Tibial artery (tissue), 4 donors: ENCODE data around the gene ARPC5L.

ENCODE experiments used
- DNase-seq, 2 donors: peaks; one replicate each; pipeline ENCODE4 v3.0.0-alpha.2; 2019
- H3K27ac ChIP-seq, 2 donors: fragments of 200-600 bp; sonication (generic) in 1 of 2; 1 replicate in 1 of 2; 2 replicates in 1 of 2; pipeline ENCODE4 v1.5.1; 2018 to 2019; ENCODE audit warnings: mild to moderate bottlenecking in 1 of 2
- H3K27me3 ChIP-seq, 2 donors: fragments of 200-600 bp; sonication (generic) in 1 of 2; one replicate each; pipeline versions ENCODE4 v1.5.1 to v1.6.0; 2016 to 2019
- H3K36me3 ChIP-seq, 3 donors: fragments of 200-600 bp; sonication (generic) in 2 of 3; one replicate each; pipeline ENCODE4 v1.5.1; 2016 to 2019; ENCODE audit warnings: mild to moderate bottlenecking in 2 of 3
- H3K4me1 ChIP-seq, 4 donors: fragments of 200-600 bp; sonication (generic) in 2 of 4; 1 replicate in 3 of 4; 2 replicates in 1 of 4; pipeline ENCODE4 v1.5.1; 2016 to 2019
- H3K4me3 ChIP-seq, 2 donors: fragments of 200-600 bp; sonication (generic) in 1 of 2; 1 replicate in 1 of 2; 2 replicates in 1 of 2; pipeline ENCODE4 v1.5.1; 2018 to 2019; ENCODE audit warnings: mild to moderate bottlenecking in 2 of 2
- H3K9me3 ChIP-seq, 3 donors: fragments of 200-600 bp; sonication (generic) in 1 of 3; one replicate each; pipeline ENCODE4 v1.5.1; 2016 to 2019
- intact Hi-C: fragments of 100-400 bp; cut with DNase I; formaldehyde crosslinking; loops from one replicate; pipeline ENCODE4 v1.15.0; 2023; ENCODE audit warnings: low total_unique reads
- TF ChIP-seq, protein P1 (sequence below), 2 experiments: fragments of 200-600 bp in 1 of 2; fragments of 450-650 bp in 1 of 2; IDR thresholded peaks; one replicate each; pipeline ENCODE4 v1.5.1; 2017 to 2019; ENCODE audit warnings: antibody characterized with exemption in 2 of 2, mild to moderate bottlenecking in 1 of 2, moderate library complexity in 1 of 2

Gene ARPC5L

DNA sequence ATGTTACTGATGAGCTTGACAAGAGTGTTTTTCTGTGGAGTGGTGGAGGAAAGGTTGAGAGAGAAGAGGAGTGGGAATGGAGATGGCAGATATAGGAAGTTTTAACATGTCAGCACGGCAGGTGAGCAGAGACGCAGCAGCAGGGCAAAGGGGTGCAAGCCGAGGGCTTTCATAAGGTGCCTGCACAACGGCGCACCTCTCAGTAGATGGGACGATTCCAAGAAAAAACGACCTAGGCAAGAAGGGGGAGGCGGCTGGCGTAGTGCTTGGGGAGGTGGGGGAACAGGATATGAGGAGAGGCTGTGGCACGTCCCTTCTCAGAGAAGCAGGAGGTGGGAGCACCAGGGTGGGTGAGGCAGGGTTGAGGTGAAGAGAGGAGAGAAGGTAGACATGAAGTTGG, 24.5 kb downstream of the ARPC5L start:
- Histone ChIP-seq H3K27me3 (no peaks in the 10 kb centered on the region), H3K9me3 (no peaks in the 10 kb centered on the region), H3K27ac (no peak overlapping the region), H3K4me3 (no peak overlapping the region), H3K36me3 (peaks cover 48 to 99% (median 87%) of the 10 kb centered on the region in 3 donors), H3K4me1 (no peaks in the 10 kb centered on the region)
- TF ChIP-seq, protein P1, sequence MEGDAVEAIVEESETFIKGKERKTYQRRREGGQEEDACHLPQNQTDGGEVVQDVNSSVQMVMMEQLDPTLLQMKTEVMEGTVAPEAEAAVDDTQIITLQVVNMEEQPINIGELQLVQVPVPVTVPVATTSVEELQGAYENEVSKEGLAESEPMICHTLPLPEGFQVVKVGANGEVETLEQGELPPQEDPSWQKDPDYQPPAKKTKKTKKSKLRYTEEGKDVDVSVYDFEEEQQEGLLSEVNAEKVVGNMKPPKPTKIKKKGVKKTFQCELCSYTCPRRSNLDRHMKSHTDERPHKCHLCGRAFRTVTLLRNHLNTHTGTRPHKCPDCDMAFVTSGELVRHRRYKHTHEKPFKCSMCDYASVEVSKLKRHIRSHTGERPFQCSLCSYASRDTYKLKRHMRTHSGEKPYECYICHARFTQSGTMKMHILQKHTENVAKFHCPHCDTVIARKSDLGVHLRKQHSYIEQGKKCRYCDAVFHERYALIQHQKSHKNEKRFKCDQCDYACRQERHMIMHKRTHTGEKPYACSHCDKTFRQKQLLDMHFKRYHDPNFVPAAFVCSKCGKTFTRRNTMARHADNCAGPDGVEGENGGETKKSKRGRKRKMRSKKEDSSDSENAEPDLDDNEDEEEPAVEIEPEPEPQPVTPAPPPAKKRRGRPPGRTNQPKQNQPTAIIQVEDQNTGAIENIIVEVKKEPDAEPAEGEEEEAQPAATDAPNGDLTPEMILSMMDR (IDR thresholded peaks at IDR 0.05): no peak
- intact Hi-C loops: no loop called here
- DNase-seq: no peak

DNA sequence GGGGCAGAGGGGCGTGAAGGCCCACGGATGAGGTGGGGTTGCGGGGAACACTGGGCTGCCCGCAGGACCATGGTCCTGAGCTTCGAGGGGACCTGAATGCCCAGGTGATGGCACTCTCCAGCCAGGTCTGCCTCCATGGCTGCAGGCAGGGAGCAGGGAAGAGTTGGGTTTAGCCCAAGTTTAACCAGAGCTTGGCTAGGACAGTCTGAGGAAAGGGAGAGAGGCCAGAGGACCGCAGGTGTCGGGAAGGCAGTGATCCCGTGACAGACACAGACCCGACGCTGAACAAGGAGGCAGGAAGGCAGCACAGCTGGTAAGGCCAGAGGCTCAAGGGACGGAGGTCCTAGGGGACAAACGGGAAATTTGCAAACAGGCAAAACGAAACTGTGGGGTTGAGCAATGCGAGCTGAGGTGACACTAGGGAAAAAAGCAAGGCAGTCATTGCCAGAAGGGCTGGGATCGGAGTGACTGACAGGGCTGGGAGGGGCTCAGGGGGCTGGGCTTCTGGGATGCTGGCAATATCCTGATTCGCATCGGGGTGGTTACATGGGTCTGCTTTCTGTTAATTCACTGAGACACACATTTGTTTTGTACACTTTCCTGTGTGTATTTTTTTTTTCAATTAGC, 25.0 kb downstream of the ARPC5L start:
- intact Hi-C loops: no loop called here
- H3K9me3 ChIP-seq: no peaks in the 10 kb centered on the region
- no peaks in the 10 kb centered on the region for H3K4me1 ChIP-seq
- no peak for DNase-seq
- TF ChIP-seq, protein P1 (IDR thresholded peaks at IDR 0.05): no peak
- H3K27ac ChIP-seq: no peak overlapping the region
- no peak overlapping the region for H3K4me3 ChIP-seq
- no peaks in the 10 kb centered on the region for H3K27me3 ChIP-seq
- H3K36me3 ChIP-seq: peaks cover 47 to 97% (median 87%) of the 10 kb centered on the region in 3 donors

DNA sequence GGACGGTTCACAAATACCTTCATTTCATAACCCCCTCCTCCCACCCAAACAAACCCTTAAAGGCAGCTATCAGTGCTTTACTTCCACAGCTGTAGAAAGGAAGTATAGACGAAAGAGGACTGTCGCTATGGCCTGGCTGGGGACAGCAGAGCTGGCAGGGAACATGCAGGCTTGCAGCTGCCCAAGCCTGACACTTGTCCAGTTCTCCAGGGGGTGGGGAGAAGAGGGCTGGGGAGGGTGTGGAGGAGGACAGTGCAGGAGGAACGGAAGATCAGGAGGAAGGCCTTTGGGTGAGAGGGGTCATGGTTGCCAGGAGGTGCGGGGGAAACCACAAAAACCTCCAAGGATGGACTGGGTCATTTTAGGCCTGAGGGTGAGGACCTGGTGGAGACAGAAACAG, 25.9 kb downstream of the ARPC5L start:
- H3K9me3 ChIP-seq: no peaks in the 10 kb centered on the region
- no peak for DNase-seq
- peaks cover 47 to 97% (median 87%) of the 10 kb centered on the region in 3 donors for H3K36me3 ChIP-seq
- no peaks in the 10 kb centered on the region for H3K4me1 ChIP-seq
- H3K4me3 ChIP-seq: no peak overlapping the region
- TF ChIP-seq, protein P1 (IDR thresholded peaks at IDR 0.05): no peak
- intact Hi-C loops: no loop called here
- no peaks in the 10 kb centered on the region for H3K27me3 ChIP-seq
- H3K27ac ChIP-seq: no peak overlapping the region

DNA sequence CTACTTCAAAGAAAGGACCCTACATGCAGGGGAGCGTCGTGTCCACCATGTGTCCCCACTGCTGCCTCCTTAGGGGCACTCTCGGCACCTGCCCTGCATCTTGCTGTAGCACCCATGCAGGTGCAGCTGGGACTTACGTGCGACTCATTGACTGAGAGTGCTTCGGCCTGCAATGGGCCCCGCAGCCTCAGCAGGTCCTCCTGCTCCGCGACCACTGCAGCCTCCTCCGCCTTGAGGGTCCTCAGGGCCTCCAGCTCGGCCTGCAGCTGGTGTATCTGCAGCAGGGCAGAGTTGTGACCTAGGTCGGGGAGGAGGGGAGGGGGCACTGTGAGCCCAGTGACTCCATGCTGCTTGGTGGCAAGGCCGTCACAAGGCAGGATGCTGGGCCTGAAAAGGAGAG, 27.1 kb downstream of the ARPC5L start:
- H3K36me3 ChIP-seq: peaks cover 58 to 98% (median 92%) of the 10 kb centered on the region in 3 donors
- intact Hi-C loops: no loop called here

DNA sequence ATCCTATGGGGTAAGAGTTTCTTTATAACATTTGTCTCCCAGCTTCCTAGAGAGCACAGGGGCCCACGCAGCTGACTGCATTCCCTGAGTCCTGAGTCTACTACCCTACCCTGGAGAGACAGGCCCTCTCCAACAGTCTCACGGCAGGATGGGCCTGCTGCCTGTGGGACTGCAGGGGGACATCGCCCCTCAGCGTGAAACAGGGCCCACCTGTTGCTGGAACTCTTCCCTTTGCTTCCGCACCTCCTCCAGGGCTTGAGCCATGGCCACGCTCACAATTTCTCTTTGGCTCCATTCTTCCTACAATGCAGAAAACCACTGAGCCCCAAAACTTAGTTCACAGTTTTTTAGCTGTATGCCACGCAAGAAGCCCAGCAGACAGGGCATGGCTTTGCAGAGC, 28.2 kb downstream of the ARPC5L start:
- Histone ChIP-seq H3K36me3 (peaks cover 59 to 96% (median 84%) of the 10 kb centered on the region in 3 donors), H3K9me3 (no peaks in the 10 kb centered on the region), H3K4me3 (no peak overlapping the region), H3K27ac (no peak overlapping the region), H3K27me3 (no peaks in the 10 kb centered on the region), H3K4me1 (no peaks in the 10 kb centered on the region)
- no peak for DNase-seq
- intact Hi-C loops: no loop called here
- TF ChIP-seq, protein P1 (IDR thresholded peaks at IDR 0.05): no peak

More for the DNA sequence above, 27.1 kb downstream of the ARPC5L start:
- DNase-seq: no peak
- Histone ChIP-seq H3K27me3 (no peaks in the 10 kb centered on the region), H3K4me3 (no peak overlapping the region), H3K9me3 (no peaks in the 10 kb centered on the region), H3K4me1 (no peaks in the 10 kb centered on the region), H3K27ac (no peak overlapping the region)
- TF ChIP-seq, protein P1 (IDR thresholded peaks at IDR 0.05): no peak
